Stimulated activated CD4-positive, alpha-beta T cell treated with anti-CD3 and anti-CD28 coated beads, Interleukin-15, amount 100 ng/mL, for 1 hour (primary cell): ENCODE data around the gene ULK2.
"Not testable (repeated sequence)": the region's sequence is repeated elsewhere in the genome, so short reads cannot be mapped to it uniquely, and the experiment has no call there.

ENCODE experiments used
- DNase-seq, 2 donors: peaks; one replicate each; pipeline ENCODE4 v3.0.0-alpha.2; 2020; ENCODE audit warnings: low read depth in 1 of 2, low spot score in 1 of 2

The ULK2 gene

DNA sequence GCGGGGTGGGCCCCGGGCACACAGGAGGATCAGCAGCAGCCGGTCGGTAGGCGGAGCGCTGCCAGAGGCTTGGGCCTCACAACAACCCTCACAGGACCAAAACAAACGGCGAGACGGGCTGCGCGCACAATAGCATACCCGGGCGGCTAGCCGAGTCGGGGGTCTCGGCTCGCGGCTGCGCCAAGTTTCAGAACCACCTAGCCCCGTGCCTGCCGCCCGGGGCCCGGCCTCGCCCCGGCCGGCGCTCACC is 732 bp downstream of the ULK2 start:
- peak; percentile 16 to 24 for DNase-seq

GRCh38 chr17:19865021-19865420 is 2.7 kb downstream of the ULK2 start:
- DNase-seq = no peak

DNA sequence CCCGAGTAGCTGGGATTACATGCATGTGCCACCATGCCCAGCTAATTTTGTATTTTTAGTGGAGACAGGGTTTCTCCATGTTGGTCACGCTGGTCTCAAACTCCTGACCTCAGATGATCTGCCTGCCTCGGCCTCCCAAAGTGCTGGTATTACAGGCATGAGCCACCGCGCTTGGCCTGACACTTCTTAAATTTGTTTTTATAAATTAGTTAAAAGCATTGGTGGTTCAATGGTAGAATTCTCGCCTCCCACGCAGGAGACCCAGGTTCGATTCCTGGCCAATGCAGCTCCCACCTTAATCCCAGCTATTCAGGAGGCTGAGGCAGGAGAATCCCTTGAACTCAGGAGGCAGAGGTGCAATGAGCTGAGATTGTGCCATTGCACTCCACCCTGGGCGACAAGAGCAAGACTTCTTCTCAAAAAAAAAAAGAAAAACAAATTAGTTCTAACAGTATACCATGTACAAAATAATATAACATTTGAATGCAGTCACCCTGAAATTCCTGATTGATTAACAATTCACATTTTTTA is 7.0 kb downstream of the ULK2 start:
- DNase-seq = not testable (repeated sequence)

DNA sequence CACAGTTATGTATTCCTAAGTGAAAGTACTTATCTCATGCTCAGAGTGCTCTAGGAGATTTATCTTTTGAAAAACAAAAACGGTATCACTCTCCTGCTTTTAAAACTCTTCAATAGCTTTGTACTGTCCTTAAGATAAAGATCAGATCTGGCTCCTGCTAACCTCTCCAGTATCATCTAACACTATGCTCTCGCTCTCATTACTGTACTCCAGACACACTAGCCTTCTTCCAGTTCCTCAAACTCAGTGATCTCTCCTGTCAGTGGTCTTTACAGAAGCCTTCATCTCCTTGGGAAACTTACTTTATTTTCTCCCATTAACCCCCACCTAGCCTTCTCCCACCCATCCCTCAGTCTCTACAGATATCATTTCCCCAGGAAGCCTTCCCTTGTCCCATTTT is 10.1 kb downstream of the ULK2 start:
- no peak for DNase-seq

GRCh38 chr17:19833914-19834313 is 33.8 kb downstream of the ULK2 start:
- no peak for DNase-seq

DNA sequence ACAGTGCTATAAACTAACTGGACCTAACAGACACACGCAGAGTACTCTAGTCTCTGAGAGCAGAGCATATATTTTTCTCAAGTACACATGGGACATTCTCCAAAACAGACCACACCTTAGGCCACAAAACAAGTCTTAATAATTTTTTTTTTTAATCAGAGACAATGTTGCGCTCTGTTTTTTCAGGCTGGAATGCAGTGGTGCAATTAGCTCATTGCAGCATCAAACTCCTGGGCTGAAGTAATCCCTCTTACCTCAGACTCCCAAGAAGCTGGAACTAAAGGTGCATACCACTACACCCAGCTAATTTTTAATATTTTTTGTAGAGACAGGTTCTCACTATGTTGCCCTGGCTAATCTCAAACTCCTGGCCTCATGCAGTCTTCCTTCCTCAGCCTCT is 37.7 kb downstream of the ULK2 start:
- DNase-seq = no peak

GRCh38 chr17:19812407-19812806 is 55.3 kb downstream of the ULK2 start:
- DNase-seq = no peak

GRCh38 chr17:19805006-19805405 is 62.7 kb downstream of the ULK2 start:
- no peak for DNase-seq

DNA sequence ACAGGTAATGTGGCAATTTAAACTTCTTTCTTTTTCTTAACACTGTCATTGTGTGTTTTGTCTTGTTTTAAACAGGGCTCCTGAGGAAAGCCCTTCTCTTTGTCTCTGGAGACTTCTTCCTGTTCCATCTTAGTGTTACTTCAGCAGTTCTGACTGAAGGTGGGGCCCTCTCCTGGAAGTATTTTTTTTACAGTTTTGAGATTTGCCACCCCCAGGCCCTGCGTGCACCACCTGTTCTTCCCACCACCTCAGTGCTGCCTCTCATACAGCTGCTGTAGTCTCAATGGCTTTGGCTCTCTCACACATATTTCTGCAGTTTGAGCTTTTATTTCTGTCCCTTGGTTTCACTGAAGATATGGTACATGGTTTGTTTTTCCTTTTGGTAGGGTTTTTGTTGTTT is 67.2 kb downstream of the ULK2 start:
- DNase-seq = no peak

DNA sequence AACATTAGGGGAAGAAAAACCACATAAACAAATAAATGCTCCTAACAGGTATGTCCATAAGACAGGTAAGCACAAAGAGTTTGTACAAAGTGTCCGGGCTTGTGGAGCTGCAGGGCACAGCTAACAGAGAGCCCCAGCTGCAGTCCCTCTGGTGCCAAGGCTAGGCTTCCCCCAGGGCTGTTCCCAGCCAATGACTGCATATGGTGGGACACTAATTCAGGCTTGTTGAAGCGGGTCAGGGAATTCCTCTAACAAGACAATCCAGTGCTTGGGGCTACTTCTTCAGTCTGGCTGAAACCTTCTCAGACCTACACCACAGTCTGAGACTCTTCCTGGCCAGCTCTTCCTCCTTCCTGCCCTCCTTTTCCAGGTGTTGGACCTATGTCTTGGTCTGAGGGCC is 67.9 kb downstream of the ULK2 start:
- DNase-seq = no peak

GRCh38 chr17:19796457-19796856 is 71.3 kb downstream of the ULK2 start:
- DNase-seq = no peak

DNA sequence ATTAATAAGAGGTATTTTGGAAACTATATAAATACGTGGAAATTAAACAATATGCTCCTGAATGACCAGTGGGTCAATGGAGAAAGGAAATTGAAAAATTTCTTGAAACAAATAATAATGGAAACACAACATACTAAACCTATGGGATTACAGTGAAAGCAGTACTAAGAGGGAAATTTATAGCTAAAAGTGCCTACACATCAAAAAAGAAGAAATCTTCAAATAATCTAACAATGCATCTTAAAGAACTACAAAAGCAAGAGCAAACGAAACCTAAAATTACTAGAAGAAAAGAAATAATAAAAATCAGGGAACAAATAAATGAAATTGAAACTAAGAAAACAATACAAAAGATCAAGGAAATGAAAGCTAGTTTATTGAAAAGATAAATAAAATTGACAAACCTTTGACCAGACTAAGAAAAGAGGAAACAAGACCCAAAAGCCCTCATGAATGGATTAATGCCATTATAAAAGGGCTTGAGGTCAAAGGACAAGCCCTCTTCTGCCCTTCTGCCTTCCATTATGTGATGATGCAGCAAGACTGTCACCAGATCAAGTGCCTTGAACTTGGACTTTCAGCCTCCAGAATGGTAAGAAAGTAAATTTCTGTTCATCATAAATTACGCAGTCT is 75.7 kb downstream of the ULK2 start:
- no peak for DNase-seq

DNA sequence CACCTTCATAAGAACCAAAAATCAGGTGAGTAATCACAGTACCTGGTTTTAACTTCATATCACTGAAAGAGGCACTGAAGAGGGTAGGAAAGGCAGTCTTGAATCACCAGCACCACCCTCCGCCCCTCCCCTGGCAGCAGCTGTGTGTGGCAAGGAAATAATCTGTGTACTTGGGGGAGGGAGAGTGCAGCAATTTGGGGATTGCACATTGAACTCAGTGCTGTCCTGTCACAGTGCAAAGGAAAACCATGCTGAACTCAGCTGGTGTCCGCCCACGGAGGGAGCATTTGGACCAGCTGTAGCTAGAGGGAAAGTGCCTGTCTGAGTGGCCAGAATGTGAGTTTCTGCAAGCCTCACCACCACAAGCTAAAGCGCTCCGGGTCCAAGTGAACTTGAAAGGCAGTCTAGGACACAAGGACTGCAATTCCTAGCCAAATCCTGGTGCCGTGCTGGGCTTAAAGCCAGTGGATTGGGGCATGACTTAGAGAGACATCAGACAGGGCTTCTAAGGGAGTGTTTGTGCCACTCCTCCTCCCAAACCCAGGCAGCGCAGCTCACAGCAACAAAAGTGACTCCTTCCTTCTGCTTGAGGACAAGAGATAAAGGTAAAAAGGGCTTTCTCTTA is 79.9 kb downstream of the ULK2 start:
- DNase-seq = no peak

GRCh38 chr17:19785854-19786253 is 81.9 kb downstream of the ULK2 start:
- DNase-seq = no peak

DNA sequence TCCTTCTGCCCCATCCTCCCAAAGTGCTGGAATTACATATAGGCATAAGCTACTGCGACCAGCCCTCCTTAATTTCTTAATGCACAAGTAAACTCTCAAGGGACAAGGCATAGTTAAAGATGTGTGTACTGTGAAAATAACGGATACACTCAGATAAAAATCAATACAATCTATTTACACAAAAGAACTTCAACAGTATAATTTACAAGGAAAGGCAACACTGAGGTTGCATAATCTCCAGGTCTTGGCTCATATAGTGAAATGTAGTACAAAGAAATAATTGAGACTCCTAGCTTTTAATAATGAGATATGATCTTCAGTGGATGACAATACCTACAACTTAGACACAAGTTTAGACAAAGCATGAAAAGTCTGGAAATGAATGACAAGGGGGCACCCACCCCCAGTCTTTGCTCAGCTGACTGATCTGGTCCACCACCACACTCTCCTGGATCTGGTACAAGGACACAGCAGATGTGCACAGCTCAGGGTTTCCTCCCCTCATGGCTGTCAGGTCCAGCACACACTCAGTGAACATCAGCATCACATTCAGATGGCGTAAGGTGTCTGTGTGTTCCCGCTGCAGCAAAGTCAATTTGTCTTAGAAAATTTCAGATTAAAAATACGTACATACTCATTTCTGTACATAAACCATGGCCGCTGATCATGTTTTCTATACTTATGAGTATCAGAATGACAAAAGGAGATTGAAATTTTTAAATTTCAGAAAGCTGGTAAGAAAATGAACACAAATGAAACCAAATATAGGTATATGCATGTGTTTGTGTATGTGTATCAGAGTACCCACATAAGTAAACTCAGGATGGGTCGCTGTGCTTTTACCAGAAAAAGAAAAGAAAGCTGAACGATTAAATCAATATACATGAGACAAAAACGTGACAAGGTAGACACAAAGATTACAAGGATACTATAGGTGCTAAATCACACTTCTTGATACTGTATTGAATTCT is 86.0 kb downstream of the ULK2 start:
- DNase-seq = no peak

GRCh38 chr17:19780846-19781245 is 86.9 kb downstream of the ULK2 start:
- DNase-seq = no peak

GRCh38 chr17:19773534-19773933 is 94.2 kb downstream of the ULK2 start:
- no peak for DNase-seq

- no peak for DNase-seq
Observed at GRCh38 chr17:19771971-19772630, 95.6 kb downstream of the ULK2 start.

GRCh38 chr17:19770985-19771735 is 96.6 kb downstream of the ULK2 start:
- no peak for DNase-seq

- DNase-seq = no peak
Observed at GRCh38 chr17:19769946-19770652, 97.6 kb downstream of the ULK2 start.
